HG03432 (cell line): ENCODE results near the gene CEP85.
A peak's percentile ranks its signal among the peaks of the same experiment; 100 is the strongest.

Experiments used
- ATAC-seq: cut with Tn5 transposase; IDR thresholded peaks from one replicate; pipeline ENCODE4 v1.9.1; 2021; ENCODE audit warnings: mild to moderate bottlenecking, moderate library complexity; ENCODE audit not compliant: unreplicated experiment

CEP85 gene, protein sequence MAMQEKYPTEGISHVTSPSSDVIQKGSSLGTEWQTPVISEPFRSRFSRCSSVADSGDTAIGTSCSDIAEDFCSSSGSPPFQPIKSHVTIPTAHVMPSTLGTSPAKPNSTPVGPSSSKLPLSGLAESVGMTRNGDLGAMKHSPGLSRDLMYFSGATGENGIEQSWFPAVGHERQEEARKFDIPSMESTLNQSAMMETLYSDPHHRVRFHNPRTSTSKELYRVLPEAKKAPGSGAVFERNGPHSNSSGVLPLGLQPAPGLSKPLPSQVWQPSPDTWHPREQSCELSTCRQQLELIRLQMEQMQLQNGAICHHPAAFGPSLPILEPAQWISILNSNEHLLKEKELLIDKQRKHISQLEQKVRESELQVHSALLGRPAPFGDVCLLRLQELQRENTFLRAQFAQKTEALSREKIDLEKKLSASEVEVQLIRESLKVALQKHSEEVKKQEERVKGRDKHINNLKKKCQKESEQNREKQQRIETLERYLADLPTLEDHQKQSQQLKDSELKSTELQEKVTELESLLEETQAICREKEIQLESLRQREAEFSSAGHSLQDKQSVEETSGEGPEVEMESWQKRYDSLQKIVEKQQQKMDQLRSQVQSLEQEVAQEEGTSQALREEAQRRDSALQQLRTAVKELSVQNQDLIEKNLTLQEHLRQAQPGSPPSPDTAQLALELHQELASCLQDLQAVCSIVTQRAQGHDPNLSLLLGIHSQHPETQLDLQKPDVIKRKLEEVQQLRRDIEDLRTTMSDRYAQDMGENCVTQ

DNA sequence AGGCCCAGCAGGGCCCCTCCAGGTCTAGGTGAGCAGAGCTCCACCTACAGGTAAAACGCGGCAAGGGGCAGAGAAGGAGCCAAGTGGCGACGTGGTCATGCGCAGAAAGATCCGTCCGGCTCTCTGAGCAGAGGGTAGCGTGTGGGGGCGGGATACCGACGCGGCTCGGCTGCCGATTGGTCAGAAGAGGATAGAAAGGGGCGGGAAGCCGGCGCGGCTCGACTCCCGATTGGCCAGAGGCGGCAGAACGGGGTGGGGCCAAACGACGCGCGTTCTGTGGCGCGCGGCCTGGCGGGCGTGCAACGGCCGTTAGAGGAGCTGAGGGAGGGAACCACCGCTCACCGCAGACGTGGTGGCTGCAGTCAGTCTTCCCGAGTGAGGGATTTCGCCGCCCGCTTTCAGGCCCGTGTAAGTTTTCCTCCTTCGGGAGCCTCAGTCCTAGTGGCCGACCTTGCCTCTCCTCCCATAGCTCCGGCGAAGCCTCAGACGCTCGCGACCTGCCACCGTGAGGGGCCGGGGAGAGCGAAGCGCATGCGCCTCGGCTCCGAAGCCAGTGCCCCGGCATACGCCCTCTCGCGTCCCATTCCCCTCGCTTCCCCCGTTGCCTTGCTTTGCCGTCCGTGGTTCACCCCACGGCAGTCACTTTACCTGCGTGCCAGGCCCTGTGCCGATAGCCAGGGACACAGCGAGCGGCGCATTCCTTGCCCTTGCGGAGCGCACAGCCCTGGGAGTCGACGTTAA is at the start of gene CEP85:
Gene CEP85, plus strand, starts transcription at position 298 of the 741 bp plus-strand sequence. CDS start 5,584 bp downstream, outside the sequence.
- peak; percentile 89 for ATAC-seq

DNA sequence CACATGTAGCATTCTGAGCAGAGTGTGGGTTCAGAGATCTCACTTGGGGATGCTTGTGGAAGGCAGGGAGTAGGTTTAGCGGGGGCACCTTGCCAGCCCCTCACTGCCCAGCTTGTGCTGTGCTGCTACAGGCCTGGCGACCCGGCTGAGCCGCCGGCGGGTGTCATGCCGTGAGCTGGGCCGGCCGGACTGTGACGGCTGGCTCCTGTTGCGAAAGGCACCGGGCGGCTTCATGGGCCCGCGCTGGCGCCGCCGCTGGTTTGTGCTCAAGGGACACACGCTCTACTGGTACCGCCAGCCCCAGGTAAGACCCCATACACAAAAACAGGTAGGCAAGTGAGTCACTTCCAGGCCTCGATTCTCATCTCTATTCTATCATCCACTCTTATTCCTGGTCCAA is 49.1 kb upstream of the CEP85 start:
- no peak for ATAC-seq

DNA sequence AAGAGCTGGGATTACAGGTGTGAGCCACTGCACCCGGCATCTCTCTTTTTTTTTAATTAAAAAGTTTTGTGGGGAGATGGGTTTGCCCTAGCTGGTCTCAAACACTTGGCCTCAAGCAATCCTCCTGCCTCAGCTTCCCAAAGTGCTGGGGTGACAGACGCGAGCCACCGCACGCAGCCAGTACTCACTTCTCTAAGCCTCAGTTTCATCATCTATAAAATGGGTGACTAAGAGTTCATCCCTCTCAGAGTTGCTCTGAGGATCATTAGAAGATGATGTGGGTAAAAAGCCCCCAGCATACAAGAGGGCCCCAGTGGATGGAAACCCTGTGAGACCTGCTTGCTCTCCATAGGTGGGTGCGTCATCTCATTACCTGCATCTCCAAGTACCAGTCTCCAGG is 46.1 kb upstream of the CEP85 start:
- ATAC-seq: no peak

DNA sequence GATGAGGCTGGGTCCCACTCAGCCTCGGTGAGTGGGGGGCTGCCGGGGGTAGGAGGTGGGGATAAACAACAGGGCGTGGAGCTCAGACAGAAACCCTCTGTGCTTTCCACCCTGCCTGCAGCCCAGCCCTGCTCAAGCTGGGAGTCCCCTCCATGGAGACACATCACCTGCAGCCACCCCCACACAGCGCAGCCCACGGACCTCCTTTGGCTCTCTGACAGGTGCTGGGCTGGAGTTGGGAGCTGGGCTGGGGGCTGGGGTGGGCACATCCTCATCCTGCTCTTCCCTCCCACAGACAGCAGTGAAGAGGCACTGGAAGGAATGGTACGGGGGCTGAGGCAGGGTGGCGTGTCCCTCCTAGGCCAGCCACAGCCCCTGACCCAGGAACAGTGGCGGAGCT is 45.5 kb upstream of the CEP85 start:
- no peak for ATAC-seq

DNA sequence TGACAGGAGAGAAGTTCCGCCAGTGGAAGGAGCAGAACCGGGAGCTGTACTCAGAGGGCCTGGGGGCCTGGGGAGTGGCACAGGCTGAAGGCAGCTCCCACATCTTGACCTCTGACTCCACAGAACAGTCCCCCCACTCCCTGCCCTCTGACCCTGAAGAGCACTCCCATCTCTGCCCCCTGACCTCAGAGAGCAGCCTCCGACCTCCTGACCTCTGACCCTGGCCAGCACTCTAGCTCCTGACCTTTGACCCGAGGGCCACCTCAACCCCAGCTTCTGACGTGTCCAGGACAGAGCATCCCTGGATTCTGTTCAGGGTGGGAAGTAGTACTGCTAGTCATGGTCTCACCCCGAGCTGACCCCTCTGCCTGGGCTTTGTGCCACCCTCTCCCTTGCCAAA is 44.7 kb upstream of the CEP85 start:
- ATAC-seq: no peak

DNA sequence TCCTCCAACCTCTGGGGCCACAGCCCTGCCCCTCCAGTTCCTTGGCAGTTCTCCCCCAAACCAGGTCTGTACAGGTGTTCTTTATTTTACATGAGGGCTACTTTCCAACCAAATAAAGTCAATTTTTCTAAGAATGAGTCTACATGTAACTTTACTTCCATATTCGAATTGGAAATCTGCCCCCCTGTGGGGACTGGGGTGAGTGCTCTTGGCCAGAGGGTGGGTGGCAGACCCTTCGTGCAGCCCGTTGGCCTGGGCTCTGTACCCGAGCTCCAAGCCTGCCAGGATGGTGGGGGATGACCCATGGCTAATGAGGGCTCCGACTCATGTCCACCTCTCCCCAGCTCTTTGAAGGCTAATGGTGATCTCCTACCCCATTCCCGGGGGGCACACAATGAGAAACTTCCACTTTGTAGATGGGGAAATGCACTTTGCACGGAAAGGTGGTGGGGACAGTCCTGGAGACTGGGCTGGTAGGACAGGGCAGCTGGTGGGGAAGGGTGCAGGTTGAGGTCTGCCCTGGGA is 44.2 kb upstream of the CEP85 start:
- no peak for ATAC-seq

DNA sequence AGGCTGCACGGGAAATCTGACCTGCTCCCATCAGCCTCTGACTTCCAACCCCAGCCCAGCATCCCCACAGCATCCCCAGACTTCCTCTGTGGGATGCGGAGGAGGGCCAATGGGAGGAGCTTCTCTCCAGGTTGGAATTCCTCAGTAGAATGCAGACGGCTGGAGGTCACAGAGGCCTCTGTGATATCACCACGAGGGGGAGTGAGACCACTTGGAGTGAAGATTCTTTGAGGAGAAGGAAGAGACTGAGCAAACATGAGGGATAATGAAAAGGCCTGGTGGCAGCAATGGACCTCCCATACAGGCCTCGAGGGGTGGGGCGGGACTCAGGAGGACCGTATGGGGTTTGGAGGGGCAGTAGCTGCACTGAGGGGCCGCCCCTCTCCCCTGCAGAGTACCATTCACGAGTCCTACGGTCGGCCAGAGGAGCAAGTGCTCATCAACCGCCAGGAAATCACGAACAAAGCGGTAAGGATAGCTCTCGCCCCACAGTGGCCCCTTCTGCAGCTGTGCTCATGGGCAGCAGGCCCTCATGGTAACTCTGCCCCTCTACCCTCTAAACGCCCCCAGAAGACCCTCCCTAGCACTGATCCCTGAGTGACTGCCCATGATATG is 43.5 kb upstream of the CEP85 start, which contains the start of gene CATSPER4:
Gene CATSPER4, plus strand, starts transcription at position 230 of the 615 bp plus-strand sequence. Its CDS starts 26 bp downstream, at position 256.
- no peak for ATAC-seq

DNA sequence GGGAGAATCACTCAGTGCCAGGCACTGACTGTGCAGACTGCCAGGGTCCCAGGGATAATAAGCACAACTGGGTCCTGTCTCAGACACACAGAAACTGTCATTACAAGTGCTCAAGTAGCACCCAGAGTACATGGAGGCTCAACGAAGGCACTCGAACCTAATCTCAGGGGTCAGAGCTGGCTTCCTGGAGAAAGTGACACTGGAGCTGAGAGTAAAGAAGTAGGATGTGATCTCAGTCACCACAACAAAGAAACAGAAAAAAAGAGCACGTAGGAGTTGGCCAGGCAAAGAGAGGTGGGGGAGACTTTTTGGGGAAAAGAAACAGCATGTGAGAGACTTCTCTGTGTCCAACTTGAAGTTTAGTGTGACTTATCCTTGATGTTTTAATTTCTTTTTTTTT is 42.3 kb upstream of the CEP85 start:
- no peak for ATAC-seq

DNA sequence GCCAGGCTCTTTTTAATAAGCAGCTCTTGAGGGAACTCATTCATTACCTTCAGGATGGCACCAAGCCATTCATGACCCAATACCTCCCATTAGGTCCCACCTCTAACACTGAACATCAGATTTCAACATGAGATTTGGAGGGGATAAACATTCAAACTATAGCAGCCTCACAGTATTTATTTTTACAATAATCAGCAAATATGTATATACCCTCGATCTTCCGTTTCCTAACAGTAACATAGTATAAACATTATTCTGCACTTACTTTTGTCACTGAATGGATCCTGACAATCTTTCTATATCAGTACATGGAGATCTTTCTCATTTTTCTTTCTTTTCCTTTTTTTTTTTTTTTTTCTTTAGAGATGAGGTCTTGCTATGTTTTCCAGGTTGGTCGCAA is 38.2 kb upstream of the CEP85 start:
- ATAC-seq: no peak

DNA sequence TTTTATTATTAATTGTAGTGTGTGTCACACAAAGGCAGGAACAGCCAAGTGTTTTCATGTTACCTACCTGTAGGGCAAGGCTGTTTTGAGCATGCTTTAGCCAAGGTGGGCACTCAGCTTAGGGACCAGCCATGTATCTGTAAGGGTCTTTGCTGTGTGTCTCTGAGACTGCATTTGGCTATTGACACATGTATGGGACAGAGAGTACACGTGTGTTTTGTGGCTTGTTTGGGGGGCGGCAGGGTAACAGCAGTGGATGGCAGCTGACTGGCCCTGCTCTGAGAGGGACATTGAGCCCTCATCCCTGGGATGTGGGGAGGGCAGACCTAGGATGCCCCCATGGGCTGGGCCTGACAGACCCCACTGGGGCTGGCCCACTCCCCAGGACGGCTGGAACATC is 36.7 kb upstream of the CEP85 start:
- ATAC-seq: no peak

DNA sequence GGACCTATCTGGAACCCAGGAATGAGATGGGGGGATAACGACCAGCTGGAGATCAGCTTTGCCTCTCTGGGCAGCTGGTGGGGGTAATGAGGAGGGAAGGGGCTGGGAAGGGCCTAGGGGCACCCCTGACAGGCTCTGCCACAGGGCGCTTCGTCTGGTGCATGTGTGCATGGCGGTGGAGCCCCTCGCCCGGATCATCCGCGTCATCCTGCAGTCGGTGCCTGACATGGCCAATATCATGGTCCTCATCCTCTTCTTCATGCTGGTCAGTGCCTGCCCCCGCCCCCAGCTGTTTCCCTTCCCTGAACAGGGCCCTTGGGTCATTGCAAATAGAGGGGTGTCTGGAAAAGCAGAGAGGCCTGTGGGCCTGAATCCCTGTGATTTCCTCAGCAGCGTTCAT is 36.2 kb upstream of the CEP85 start:
- no peak for ATAC-seq

DNA sequence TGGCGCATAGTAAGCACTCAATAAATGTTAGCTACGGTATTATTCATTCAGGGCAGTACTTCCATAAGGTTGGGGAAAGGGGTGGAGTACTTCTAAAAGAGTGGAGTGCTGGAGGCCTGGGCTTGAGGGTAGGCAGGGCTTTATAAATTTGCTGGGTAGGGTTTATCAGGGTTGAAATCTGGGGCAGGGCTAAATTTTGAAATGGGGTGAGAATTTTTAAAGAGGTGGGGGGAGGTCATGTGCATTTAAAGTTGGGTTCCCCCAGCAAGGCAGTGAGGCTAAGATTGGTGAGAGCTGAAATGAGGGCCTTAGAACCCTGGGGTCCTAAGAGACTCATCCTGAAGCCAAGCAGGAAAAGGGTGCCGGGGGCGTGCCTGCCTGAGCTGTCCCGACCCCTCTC is 33.6 kb upstream of the CEP85 start:
- no peak for ATAC-seq

DNA sequence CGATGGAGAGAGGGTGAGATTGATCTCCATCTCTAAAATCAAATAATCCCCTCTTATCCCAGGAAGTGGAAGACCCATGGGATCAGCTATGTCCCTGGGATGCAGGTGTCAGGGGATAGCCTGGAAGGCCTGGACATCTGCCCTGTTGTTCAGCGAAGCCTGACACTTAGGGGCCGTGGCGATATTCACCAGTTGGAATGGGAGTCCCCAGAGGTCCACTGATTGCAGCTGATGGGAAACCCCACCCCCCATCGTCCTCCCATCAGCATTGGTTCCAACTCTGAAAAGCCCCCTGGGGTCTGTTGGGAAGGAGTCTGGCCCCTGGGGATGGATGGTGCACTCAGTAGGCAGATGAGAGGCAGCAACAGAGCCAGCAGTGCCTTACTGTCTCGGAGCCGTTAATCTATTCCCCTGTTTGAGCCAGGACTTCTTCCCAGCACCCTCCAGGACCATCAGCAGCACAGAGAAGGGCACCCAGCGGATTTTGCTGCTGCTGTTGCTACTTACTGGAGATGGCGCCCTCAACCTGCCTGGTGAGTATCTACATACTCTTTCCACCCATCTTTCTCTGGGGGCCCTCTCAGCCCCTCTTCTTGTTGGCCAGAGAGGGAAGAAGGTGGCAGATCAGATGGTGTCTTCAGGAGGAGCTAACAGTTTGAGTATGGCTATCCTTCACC is 30.2 kb upstream of the CEP85 start:
- no peak for ATAC-seq

DNA sequence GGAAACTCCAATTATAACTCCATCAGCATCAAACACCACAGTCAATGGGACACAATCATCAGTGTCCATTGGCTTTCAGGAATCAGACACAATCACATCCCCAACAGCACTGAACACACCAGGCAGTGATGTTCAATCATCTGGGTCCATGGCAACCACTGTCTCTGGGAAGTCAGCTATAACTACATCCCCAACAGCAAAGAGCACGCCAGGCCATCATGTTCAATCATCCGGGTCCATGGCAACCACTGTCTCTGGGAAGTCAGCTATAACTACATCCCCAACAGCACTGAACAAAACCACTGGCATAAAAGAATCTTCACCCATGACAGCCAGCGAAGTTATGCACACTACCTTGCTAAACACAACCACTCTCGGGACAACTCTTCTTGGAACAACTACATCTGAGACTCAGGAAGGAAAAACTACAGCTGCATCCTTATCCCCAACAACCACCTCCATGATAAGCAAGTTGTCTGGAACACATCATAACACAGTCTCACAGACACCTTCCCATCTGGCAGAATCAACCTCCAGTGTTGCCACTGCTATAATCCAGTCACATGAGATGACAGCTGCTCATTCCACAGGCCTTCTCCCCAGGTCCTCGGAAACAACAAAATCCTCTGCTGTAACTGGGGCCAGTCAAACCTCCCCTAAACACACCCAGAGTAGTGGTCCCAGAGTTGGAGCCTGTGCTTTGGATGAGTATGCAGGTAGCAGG is 23.7 kb upstream of the CEP85 start:
- no peak for ATAC-seq

DNA sequence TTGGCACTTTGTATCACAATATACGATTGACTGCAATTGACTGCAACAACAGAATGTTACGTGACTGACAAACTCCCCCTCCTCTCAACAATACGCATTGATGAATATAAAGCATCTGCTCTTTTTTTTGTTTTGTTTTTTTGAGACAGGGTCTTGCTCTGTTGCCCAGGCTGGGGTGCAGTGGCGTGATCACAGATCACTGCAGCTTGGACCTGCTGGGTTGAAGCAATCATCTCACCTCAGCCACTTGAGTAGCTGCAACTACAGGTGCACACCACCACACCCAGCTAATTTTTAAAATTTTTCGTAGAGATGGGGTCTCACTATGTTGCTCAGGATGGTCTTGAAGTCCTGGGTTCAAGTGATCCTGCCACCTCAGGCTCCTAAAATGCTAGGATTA is 21.3 kb upstream of the CEP85 start:
- ATAC-seq: no peak

DNA sequence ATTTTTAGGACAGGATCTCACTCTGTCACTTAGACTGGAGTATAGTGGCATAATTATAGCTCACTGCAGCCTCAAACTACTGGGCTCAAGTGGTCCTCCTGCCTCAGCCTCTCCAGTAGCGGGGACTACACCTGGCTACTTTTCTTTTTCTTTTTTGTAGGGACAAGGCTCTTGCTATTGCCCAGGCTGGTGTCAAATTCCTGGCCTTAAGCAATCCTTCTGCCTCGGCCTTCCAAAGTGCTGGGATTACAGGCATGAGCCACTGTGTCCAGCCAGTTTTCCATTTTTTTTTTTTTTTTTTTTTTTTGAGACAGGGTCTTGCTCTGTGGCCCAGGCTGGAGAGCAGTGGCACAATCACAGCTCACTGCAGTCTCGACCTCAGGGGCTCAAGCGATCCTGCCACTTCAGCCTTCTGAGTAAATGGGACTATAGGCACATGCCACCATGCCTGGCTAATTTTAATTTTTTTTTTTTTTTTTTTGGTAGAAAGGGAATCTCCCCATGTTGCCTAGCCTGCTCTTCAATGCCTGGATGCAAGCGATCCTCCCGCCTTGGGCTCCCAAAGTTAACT is 20.6 kb upstream of the CEP85 start:
- no peak for ATAC-seq

DNA sequence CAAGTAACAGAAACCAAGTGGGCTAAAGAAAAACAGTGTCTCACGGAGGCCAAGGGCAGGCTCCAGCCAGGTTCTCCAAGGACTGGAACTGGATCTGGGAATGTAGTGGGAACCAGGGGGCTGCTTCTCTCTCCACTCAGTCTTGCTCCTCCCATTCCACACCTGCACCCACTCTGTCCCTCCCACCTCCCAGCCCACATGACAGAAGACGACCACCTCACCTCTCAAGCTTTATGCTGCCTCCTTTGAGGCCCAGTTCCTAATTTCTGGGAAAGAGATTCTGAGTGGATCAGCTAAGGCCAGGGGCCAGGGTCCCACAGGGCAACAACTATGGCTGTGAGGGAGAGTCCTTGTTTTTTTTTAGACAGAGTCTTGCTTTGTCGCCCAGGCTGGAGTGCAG is 18.8 kb upstream of the CEP85 start:
- no peak for ATAC-seq

DNA sequence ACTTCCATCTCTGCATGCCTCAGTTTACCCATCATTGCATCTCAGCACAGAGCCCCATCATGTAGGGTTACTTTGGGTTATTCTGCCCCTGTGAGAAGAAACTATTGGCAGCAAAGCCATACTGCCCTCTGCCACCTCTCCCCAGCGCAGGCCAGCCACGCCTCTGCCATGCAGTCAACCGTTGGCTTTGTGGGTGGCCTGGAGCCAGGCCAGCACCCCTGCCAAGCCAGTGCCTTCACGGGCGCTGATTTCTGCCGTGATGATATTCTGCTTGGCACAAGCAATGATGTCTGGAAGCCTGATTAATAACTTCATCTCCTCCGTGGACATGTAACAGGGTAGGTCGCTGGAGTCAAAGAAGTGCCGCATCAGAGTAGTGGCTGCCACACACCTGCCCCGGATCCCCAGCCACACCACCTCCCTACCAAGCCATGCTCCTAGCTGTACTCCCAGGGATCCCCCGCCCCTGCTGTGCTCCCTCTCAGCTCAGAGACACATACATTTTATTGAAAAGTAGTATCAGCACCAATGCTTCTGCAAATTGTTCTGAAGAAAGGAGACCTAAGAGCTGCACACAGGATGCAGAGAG is 15.0 kb upstream of the CEP85 start:
- no peak for ATAC-seq
